HTERT RPE-1 (cell line): ENCODE data around the gene SPATA33.

Experiments
- in situ Hi-C: fragments of 300-500 bp; cut with MboI; formaldehyde crosslinking; loops from 4 replicates; pipeline ENCODE4 v1.14.3; 2020; ENCODE audit warnings: low sequenced_read_pairs

SPATA33 gene

GRCh38 chr16:89706518-89707260 is 49.1 kb downstream of the SPATA33 start:
- in situ Hi-C loops: no loop called here

GRCh38 chr16:89707695-89708094 is 50.1 kb downstream of the SPATA33 start:
- in situ Hi-C loops: no loop called here

GRCh38 chr16:89708481-89708931 is 50.9 kb downstream of the SPATA33 start:
- in situ Hi-C loops: no loop called here

GRCh38 chr16:89709166-89709565 is 51.5 kb downstream of the SPATA33 start:
- in situ Hi-C loops: no loop called here

- in situ Hi-C loops: no loop called here
These were observed 52.2 kb downstream of the SPATA33 start for GRCh38 chr16:89709716-89710432.

GRCh38 chr16:89710709-89711564 is 53.3 kb downstream of the SPATA33 start:
- in situ Hi-C loops: no loop called here

- in situ Hi-C loops: no loop called here
These were observed 54.1 kb downstream of the SPATA33 start for GRCh38 chr16:89711601-89712273.

- in situ Hi-C loops: no loop called here
These were observed 54.7 kb downstream of the SPATA33 start for GRCh38 chr16:89712274-89712781.

- in situ Hi-C loops: no loop called here
These were observed 58.9 kb downstream of the SPATA33 start for GRCh38 chr16:89716493-89716892.

GRCh38 chr16:89716916-89717687 is 59.5 kb downstream of the SPATA33 start:
- in situ Hi-C loops: no loop called here

GRCh38 chr16:89717688-89718505 is 60.3 kb downstream of the SPATA33 start:
- in situ Hi-C loops: no loop called here
